HEK293 (cell line): ENCODE results near the gene TADA2B.

Experiments
- CTCF ChIA-PET: fragments of 350-600 bp; formaldehyde crosslinking; extraction: SDS; loops from one replicate; lab custom pipeline; 2021; ENCODE audit warnings: antibody characterized with exemption; lab: Yijun Ruan, JAX
- POLR2A ChIA-PET: fragments of 300-600 bp; formaldehyde crosslinking; extraction: SDS; loops from one replicate; lab custom pipeline; 2020; ENCODE audit warnings: antibody characterized with exemption, inconsistent platforms; lab: Yijun Ruan, JAX
- H3K27ac ChIP-seq: fragments of 200-500 bp; sonication (Bioruptor generic); 2 replicates; pipeline ENCODE4 v1.5.1; 2014; ENCODE audit warnings: low read depth, low read length, control low read depth, inconsistent platforms; ENCODE audit errors: extremely low read depth
- H3K36me3 ChIP-seq, 2 experiments: fragments of 200-500 bp in 1 of 2; sonication (Bioruptor generic) in 1 of 2; 1 replicate in 1 of 2; 2 replicates in 1 of 2; pipeline ENCODE4 v1.5.1; 2014 to 2017; ENCODE audit warnings: inconsistent platforms in 2 of 2, low read length in 2 of 2; ENCODE audit not compliant: control insufficient read depth in 2 of 2, insufficient read depth in 1 of 2
- H3K4me1 ChIP-seq: fragments of 200-500 bp; sonication (Bioruptor generic); 2 replicates; pipeline ENCODE4 v1.5.1; 2014; ENCODE audit warnings: mild to moderate bottlenecking, low read length, inconsistent platforms; ENCODE audit not compliant: control insufficient read depth, insufficient read depth
- H3K4me3 ChIP-seq: 2 replicates; pipeline ENCODE4 v1.5.1; 2011; ENCODE audit warnings: low read depth, mild to moderate bottlenecking, control low read depth, low read length, moderate library complexity
- H3K9me3 ChIP-seq: fragments of 200-500 bp; sonication (Bioruptor generic); 2 replicates; pipeline ENCODE4 v1.5.1; 2014; ENCODE audit warnings: low read depth, low read length, inconsistent platforms; ENCODE audit not compliant: control insufficient read depth, insufficient read depth
- GLIS2 ChIP-seq: fragments of 450-650 bp; formaldehyde crosslinking; IDR thresholded peaks from 2 replicates; pipeline ENCODE4 v1.5.1; 2016; ENCODE audit warnings: missing biosample characterization, missing genetic modification characterization
- MZF1 ChIP-seq: fragments of 450-650 bp; formaldehyde crosslinking; IDR thresholded peaks from 2 replicates; pipeline ENCODE4 v1.5.1; 2017; ENCODE audit warnings: missing biosample characterization, missing genetic modification characterization, borderline replicate concordance
- ZNF2 ChIP-seq: fragments of 450-650 bp; formaldehyde crosslinking; IDR thresholded peaks from 2 replicates; pipeline ENCODE4 v1.5.1; 2016; ENCODE audit warnings: missing biosample characterization, missing genetic modification characterization
- ZNF223 ChIP-seq: fragments of 450-650 bp; formaldehyde crosslinking; IDR thresholded peaks from 2 replicates; pipeline ENCODE4 v1.5.1; 2016; ENCODE audit warnings: missing biosample characterization, missing genetic modification characterization
- ZNF391 ChIP-seq: fragments of 450-650 bp; formaldehyde crosslinking; IDR thresholded peaks from 2 replicates; pipeline ENCODE4 v1.5.1; 2016; ENCODE audit warnings: low read depth, missing biosample characterization, missing genetic modification characterization, borderline replicate concordance
- ZNF433 ChIP-seq: fragments of 450-650 bp; formaldehyde crosslinking; IDR thresholded peaks from 2 replicates; pipeline ENCODE4 v1.5.1; 2016; ENCODE audit warnings: missing biosample characterization, missing genetic modification characterization, low read depth
- ZNF571 ChIP-seq: fragments of 450-650 bp; formaldehyde crosslinking; IDR thresholded peaks from 2 replicates; pipeline ENCODE4 v1.5.0; 2017; ENCODE audit warnings: missing biosample characterization, missing genetic modification characterization
- ZNF664 ChIP-seq: fragments of 450-650 bp; formaldehyde crosslinking; IDR thresholded peaks from 2 replicates; pipeline ENCODE4 v1.5.1; 2016; ENCODE audit warnings: missing biosample characterization, missing genetic modification characterization
- ZNF76 ChIP-seq: fragments of 450-650 bp; formaldehyde crosslinking; IDR thresholded peaks from 2 replicates; pipeline ENCODE4; 2016; ENCODE audit warnings: low read depth, missing biosample characterization, missing genetic modification characterization, borderline replicate concordance
- ZXDB ChIP-seq: fragments of 450-650 bp; formaldehyde crosslinking; IDR thresholded peaks from 2 replicates; pipeline ENCODE4 v1.5.1; 2016; ENCODE audit warnings: missing biosample characterization, missing genetic modification characterization
- TF ChIP-seq, protein P1 (sequence below): fragments of 450-650 bp; formaldehyde crosslinking; IDR thresholded peaks from 2 replicates; pipeline ENCODE4 v1.5.1; 2016; ENCODE audit warnings: missing biosample characterization, missing genetic modification characterization
- TF ChIP-seq, protein P2 (sequence below): fragments of 450-650 bp; formaldehyde crosslinking; IDR thresholded peaks from 2 replicates; pipeline ENCODE4 v1.5.1; 2016; ENCODE audit warnings: missing biosample characterization, missing genetic modification characterization, low read depth
- TF ChIP-seq, protein P3 (sequence below): fragments of 450-650 bp; formaldehyde crosslinking; IDR thresholded peaks from 2 replicates; pipeline ENCODE4 v1.5.1; 2017; ENCODE audit warnings: missing biosample characterization, missing genetic modification characterization
- TF ChIP-seq, protein P4 (sequence below): fragments of 450-650 bp; formaldehyde crosslinking; IDR thresholded peaks from 2 replicates; pipeline ENCODE4 v1.5.1; 2016; ENCODE audit warnings: missing biosample characterization, missing genetic modification characterization
- TF ChIP-seq, protein P5 (sequence below): fragments of 450-650 bp; formaldehyde crosslinking; IDR thresholded peaks from 2 replicates; pipeline ENCODE4 v1.5.1; 2016; ENCODE audit warnings: missing biosample characterization, missing genetic modification characterization, borderline replicate concordance

Gene TADA2B

DNA sequence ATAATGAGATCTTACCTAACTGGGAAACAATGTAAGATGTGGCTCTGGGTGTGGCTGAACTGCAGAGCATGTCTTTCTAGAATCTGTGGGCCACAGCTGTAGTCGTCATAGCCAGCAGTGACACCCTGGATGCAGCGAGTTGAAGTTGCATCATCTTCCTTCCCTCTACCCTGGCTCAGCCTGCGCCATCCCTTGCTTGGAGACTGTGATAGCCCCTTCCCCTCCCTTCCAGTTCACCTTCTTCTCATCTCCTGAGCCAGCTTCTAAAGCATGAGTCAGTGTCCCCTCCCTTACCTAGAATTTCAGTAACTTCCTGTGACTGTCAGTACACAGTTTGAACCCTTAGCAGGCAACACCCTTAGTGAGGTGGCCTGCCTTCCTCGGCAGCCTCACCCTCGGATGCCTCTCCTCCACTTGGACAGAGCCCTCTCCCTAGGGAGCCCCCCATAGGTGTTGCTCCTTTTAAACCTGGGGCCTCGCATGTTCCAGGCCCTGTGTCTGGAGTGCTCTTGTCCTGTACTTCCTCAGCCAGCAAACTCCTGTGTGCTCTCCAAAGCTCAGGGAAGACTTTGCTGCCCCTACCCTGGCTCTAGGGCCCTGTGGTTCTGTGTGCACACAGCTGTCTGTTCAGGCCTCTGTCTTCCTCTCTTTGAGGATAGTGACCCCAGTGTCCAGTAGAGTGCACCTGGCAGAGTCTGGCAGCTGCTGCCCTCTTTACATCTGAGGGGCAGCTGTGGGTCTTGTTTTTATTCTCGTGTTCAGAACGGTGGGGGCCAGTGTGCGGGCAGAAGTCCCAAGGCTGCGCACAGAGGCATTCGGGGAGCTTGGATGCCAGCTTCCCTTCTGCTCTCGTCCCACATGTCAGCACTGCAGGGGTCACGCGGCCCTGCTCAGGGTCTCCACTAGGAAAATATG is 43.7 kb upstream of the TADA2B start:
- TF ChIP-seq ZNF76 (tag by site-specific recombination) (no peak), ZNF391 (tag by site-specific recombination) (no peak)
- TF ChIP-seq, protein P1, sequence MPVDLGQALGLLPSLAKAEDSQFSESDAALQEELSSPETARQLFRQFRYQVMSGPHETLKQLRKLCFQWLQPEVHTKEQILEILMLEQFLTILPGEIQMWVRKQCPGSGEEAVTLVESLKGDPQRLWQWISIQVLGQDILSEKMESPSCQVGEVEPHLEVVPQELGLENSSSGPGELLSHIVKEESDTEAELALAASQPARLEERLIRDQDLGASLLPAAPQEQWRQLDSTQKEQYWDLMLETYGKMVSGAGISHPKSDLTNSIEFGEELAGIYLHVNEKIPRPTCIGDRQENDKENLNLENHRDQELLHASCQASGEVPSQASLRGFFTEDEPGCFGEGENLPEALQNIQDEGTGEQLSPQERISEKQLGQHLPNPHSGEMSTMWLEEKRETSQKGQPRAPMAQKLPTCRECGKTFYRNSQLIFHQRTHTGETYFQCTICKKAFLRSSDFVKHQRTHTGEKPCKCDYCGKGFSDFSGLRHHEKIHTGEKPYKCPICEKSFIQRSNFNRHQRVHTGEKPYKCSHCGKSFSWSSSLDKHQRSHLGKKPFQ (tag by site-specific recombination): no peak
- TF ChIP-seq, protein P2, sequence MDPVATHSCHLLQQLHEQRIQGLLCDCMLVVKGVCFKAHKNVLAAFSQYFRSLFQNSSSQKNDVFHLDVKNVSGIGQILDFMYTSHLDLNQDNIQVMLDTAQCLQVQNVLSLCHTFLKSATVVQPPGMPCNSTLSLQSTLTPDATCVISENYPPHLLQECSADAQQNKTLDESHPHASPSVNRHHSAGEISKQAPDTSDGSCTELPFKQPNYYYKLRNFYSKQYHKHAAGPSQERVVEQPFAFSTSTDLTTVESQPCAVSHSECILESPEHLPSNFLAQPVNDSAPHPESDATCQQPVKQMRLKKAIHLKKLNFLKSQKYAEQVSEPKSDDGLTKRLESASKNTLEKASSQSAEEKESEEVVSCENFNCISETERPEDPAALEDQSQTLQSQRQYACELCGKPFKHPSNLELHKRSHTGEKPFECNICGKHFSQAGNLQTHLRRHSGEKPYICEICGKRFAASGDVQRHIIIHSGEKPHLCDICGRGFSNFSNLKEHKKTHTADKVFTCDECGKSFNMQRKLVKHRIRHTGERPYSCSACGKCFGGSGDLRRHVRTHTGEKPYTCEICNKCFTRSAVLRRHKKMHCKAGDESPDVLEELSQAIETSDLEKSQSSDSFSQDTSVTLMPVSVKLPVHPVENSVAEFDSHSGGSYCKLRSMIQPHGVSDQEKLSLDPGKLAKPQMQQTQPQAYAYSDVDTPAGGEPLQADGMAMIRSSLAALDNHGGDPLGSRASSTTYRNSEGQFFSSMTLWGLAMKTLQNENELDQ (tag by site-specific recombination): no peak
- Histone ChIP-seq H3K4me1 (no peaks in the 10 kb centered on the region), H3K36me3 (peaks cover 8 to 87% of the 10 kb centered on the region in 2 experiments; a peak in 2 of 3 replicates), H3K4me3 (no peak overlapping the region), H3K27ac (no peak overlapping the region), H3K9me3 (no peaks in the 10 kb centered on the region)
- ChIA-PET POLR2A (interaction anchor here (0.6 kb wide), 1 partner anchor 335 kb away, joined by 3 read pairs; no protein-coding TSS in a partner anchor), CTCF (interaction anchor here (1.6 to 2.4 kb wide), 2 partner anchors 12 to 71 kb away, joined by 4 to 8 read pairs; no protein-coding TSS in a partner anchor)

DNA sequence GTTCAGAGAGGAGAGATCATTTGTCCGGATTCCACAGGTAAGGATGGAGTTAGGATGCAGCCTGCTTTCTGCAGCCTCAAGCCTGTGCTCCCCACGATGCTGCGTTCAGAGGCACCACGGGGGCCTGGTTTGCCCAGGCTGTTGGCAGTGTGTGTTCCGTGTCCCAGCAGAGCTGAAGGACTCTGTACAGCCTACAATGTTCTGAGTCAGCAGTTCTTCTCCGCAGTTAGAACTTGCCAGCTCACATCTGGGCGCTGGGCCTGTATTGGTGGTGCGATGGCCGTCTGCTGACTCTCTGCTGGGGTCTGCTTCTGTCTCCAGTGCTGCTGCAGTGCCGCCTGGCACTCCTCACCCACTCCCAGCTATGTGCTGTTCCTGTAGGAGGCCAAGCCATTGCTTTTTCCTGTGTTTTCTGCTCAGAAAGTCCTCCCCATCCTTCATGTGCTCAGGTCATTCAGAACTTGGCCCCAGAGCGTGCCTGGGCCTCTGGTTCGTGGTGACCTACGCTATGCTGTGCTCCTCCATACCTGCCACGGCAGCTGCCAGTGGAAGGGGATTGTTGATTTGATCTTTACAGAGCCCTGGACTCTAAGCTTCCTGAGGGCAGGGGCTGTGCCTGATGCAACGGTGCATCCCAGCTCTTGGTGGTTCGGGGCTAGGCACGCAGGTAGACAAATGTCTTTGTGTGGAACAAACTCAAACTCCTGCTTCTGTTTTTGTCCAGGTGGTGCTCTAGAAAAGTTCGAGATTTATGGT is 42.6 kb upstream of the TADA2B start:
- TF ChIP-seq ZNF433 (no peak), ZNF2 (tag by site-specific recombination) (no peak), ZNF571 (no peak), GLIS2 (tag by site-specific recombination) (no peak), MZF1 (tag by site-specific recombination) (no peak), ZNF223 (tag by site-specific recombination) (no peak), ZXDB (tag by site-specific recombination) (no peak), ZNF664 (no peak)
- TF ChIP-seq, protein P3, sequence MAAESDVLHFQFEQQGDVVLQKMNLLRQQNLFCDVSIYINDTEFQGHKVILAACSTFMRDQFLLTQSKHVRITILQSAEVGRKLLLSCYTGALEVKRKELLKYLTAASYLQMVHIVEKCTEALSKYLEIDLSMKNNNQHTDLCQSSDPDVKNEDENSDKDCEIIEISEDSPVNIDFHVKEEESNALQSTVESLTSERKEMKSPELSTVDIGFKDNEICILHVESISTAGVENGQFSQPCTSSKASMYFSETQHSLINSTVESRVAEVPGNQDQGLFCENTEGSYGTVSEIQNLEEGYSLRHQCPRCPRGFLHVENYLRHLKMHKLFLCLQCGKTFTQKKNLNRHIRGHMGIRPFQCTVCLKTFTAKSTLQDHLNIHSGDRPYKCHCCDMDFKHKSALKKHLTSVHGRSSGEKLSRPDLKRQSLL (tag by site-specific recombination): no peak
- TF ChIP-seq, protein P4, sequence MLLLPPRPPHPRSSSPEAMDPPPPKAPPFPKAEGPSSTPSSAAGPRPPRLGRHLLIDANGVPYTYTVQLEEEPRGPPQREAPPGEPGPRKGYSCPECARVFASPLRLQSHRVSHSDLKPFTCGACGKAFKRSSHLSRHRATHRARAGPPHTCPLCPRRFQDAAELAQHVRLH (tag by site-specific recombination): no peak
- TF ChIP-seq, protein P5, sequence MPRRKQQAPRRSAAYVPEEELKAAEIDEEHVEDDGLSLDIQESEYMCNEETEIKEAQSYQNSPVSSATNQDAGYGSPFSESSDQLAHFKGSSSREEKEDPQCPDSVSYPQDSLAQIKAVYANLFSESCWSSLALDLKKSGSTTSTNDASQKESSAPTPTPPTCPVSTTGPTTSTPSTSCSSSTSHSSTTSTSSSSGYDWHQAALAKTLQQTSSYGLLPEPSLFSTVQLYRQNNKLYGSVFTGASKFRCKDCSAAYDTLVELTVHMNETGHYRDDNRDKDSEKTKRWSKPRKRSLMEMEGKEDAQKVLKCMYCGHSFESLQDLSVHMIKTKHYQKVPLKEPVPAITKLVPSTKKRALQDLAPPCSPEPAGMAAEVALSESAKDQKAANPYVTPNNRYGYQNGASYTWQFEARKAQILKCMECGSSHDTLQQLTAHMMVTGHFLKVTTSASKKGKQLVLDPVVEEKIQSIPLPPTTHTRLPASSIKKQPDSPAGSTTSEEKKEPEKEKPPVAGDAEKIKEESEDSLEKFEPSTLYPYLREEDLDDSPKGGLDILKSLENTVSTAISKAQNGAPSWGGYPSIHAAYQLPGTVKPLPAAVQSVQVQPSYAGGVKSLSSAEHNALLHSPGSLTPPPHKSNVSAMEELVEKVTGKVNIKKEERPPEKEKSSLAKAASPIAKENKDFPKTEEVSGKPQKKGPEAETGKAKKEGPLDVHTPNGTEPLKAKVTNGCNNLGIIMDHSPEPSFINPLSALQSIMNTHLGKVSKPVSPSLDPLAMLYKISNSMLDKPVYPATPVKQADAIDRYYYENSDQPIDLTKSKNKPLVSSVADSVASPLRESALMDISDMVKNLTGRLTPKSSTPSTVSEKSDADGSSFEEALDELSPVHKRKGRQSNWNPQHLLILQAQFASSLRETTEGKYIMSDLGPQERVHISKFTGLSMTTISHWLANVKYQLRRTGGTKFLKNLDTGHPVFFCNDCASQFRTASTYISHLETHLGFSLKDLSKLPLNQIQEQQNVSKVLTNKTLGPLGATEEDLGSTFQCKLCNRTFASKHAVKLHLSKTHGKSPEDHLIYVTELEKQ (tag by site-specific recombination): no peak
- Histone ChIP-seq H3K9me3 (no peaks in the 10 kb centered on the region), H3K4me3 (no peak overlapping the region), H3K36me3 (peaks cover 8 to 84% of the 10 kb centered on the region in 2 experiments; a peak in 2 of 3 replicates), H3K27ac (no peak overlapping the region), H3K4me1 (no peaks in the 10 kb centered on the region)
- ChIA-PET POLR2A (no interaction called here), CTCF (interaction anchor here (1.6 kb wide), 1 partner anchor 13 kb away, joined by 4 read pairs; no protein-coding TSS in a partner anchor)
